ENCODE measurements around the gene HMGXB4.

The HMGXB4 gene

DNA sequence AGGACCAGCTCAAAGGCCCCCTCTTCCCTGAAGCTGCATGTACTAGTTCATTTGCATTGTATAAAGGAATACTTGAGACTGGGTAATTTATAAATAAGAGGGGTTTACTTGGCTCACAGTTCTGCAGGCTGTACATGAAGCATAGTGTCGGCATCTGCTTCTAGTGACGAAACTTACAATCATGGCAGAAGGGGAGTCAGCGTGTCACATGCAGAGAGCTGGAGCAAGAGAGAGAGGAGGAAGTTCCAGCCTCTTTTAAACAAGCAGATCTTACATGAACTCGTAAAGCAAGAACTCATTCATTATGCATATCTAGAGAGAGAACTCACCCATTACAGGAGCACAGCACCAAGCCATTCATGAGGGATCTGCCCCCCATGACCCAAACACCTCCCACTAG is 7.1 kb upstream of the HMGXB4 start:
- Histone ChIP-seq H2AK5ac (ENCODE audit: low read depth, low read length) (no peak overlapping the region), H3K4me2 (ENCODE audit: insufficient read depth, low read length, poor library complexity, severe bottlenecking) (no peak overlapping the region), H3K14ac (ENCODE audit: low read length) (no peak overlapping the region), H3K27me3 (ENCODE audit: control insufficient read depth in 3 of 3, insufficient read depth in 3 of 3, low read depth in 1 of 3, low read length in 3 of 3) (no peaks in the 10 kb centered on the region), H3K36me3 (replicated peaks in 1 of 2; ENCODE audit: control insufficient read depth in 2 of 2, insufficient read depth in 2 of 2, low read length in 2 of 2) (no peaks in the 10 kb centered on the region), H2AFZ (ENCODE audit: low read length) (no peak overlapping the region), H3K4me3 (ENCODE audit: low read length in 2 of 2) (no peak overlapping the region), H3K4ac (ENCODE audit: low read length) (no peak overlapping the region), H3K27ac (replicated peaks; ENCODE audit: low read length) (no peak overlapping the region), H4K8ac (ENCODE audit: low read depth, low read length) (no peak overlapping the region), H3K4me1 (ENCODE audit: control insufficient read depth in 2 of 2, insufficient read depth in 1 of 2, low read depth in 1 of 2, low read length in 2 of 2) (no peaks in the 10 kb centered on the region), H3K18ac (ENCODE audit: low read length) (no peak overlapping the region), H3K9ac (ENCODE audit: low read depth, low read length, poor library complexity) (no peak overlapping the region), H2BK15ac (ENCODE audit: low read length) (no peak overlapping the region), H3K23ac (ENCODE audit: low read depth, low read length, poor library complexity) (no peak overlapping the region), H3K9me3 (replicated peaks in 1 of 2; ENCODE audit: control insufficient read depth in 2 of 2, insufficient read depth in 1 of 2, low read depth in 1 of 2, low read length in 2 of 2) (peaks cover 0 to 4% of the 10 kb centered on the region in 2 donors), H2BK120ac (ENCODE audit: low read depth, low read length) (no peak overlapping the region), H3K79me1 (ENCODE audit: low read depth, low read length) (no peaks in the 10 kb centered on the region), H2BK12ac (ENCODE audit: low read length) (no peak overlapping the region), H2BK5ac (ENCODE audit: low read length) (no peak overlapping the region), H4K91ac (ENCODE audit: low read depth, low read length, poor library complexity) (no peak overlapping the region)
- no peak for DNase-seq (ENCODE audit: low spot score)
- no CpG with 5 or more reads among the region's 4 CpGs for WGBS, 2 donors (ENCODE audit: extremely low coverage in 2 of 2, insufficient read length in 2 of 2, insufficient replicate concordance in 1 of 2)

DNA sequence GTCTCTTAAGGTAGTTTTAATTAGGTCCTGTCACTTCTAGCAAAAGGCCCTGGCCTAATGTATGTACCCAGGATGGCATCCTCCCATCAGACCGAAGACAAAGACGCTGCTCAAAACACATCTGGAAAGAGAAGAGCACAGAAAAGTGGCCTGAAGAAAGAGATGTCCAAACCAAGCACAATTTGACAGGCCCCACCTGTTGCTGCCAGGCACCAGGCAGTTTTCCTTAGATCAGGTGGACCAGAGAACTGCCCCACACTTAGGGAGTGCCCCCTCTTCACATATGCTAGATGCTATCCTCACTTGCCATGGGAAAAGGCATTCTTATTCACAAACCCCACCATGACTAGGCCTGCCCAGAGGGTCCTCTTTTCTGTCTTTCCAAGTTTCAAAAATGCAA is 3.3 kb upstream of the HMGXB4 start:
- H2BK12ac ChIP-seq (ENCODE audit: low read length): no peak overlapping the region
- H3K4me2 ChIP-seq (ENCODE audit: insufficient read depth, low read length, poor library complexity, severe bottlenecking): no peak overlapping the region
- no peak overlapping the region for H3K4me3 ChIP-seq (ENCODE audit: low read length in 2 of 2)
- H3K9ac ChIP-seq (ENCODE audit: low read depth, low read length, poor library complexity): no peak overlapping the region
- no peak overlapping the region for H3K14ac ChIP-seq (ENCODE audit: low read length)
- H3K79me1 ChIP-seq (ENCODE audit: low read depth, low read length): no peaks in the 10 kb centered on the region
- no peaks in the 10 kb centered on the region for H3K9me3 ChIP-seq (replicated peaks in 1 of 2; ENCODE audit: control insufficient read depth in 2 of 2, insufficient read depth in 1 of 2, low read depth in 1 of 2, low read length in 2 of 2)
- peaks cover 0 to 4% of the 10 kb centered on the region in 2 donors for H3K36me3 ChIP-seq (replicated peaks in 1 of 2; ENCODE audit: control insufficient read depth in 2 of 2, insufficient read depth in 2 of 2, low read length in 2 of 2)
- H3K23ac ChIP-seq (ENCODE audit: low read depth, low read length, poor library complexity): no peak overlapping the region
- peaks cover 2 to 5% of the 10 kb centered on the region in 2 donors for H3K4me1 ChIP-seq (ENCODE audit: control insufficient read depth in 2 of 2, insufficient read depth in 1 of 2, low read depth in 1 of 2, low read length in 2 of 2)
- H2BK5ac ChIP-seq (ENCODE audit: low read length): no peak overlapping the region
- no peak overlapping the region for H2AK5ac ChIP-seq (ENCODE audit: low read depth, low read length)
- H2BK120ac ChIP-seq (ENCODE audit: low read depth, low read length): no peak overlapping the region
- no peaks in the 10 kb centered on the region for H3K27me3 ChIP-seq (ENCODE audit: control insufficient read depth in 3 of 3, insufficient read depth in 3 of 3, low read depth in 1 of 3, low read length in 3 of 3)
- H3K4ac ChIP-seq (ENCODE audit: low read length): no peak overlapping the region
- no peak overlapping the region for H3K18ac ChIP-seq (ENCODE audit: low read length)
- no peak overlapping the region for H4K91ac ChIP-seq (ENCODE audit: low read depth, low read length, poor library complexity)
- no peak overlapping the region for H2AFZ ChIP-seq (ENCODE audit: low read length)
- WGBS, 2 donors (ENCODE audit: extremely low coverage in 2 of 2, insufficient read length in 2 of 2, insufficient replicate concordance in 1 of 2): no CpG with 5 or more reads among the region's 2 CpGs
- no peak overlapping the region for H3K27ac ChIP-seq (replicated peaks; ENCODE audit: low read length)
- no peak overlapping the region for H2BK15ac ChIP-seq (ENCODE audit: low read length)
- H4K8ac ChIP-seq (ENCODE audit: low read depth, low read length): no peak overlapping the region
- DNase-seq (ENCODE audit: low spot score): no peak

DNA sequence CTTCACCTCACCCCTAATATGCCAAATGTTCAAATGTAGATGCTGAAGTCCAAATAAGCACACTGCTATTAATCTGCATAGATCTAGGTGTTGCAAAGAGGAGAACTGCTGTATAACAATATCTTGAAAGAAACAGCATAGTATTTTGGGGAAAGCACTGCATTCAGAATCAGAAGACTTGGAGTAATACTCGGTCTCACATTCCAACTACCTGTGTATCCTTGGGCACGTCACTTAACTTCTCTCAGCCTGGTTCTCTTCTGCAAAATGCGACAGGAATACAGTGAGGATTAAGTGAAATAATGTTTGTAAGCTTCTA is 332 bp upstream of the HMGXB4 start:
- Histone ChIP-seq H3K4me2 (ENCODE audit: insufficient read depth, low read length, poor library complexity, severe bottlenecking) (peak overlapping the region; percentile 56), H3K18ac (ENCODE audit: low read length) (no peak overlapping the region), H2BK5ac (ENCODE audit: low read length) (no peak overlapping the region), H3K79me1 (ENCODE audit: low read depth, low read length) (no peaks in the 10 kb centered on the region), H2BK12ac (ENCODE audit: low read length) (no peak overlapping the region), H2BK120ac (ENCODE audit: low read depth, low read length) (no peak overlapping the region), H2AK5ac (ENCODE audit: low read depth, low read length) (no peak overlapping the region), H3K9ac (ENCODE audit: low read depth, low read length, poor library complexity) (no peak overlapping the region), H3K27me3 (ENCODE audit: control insufficient read depth in 3 of 3, insufficient read depth in 3 of 3, low read depth in 1 of 3, low read length in 3 of 3) (no peaks in the 10 kb centered on the region), H3K27ac (replicated peaks; ENCODE audit: low read length) (no peak overlapping the region), H3K4me1 (ENCODE audit: control insufficient read depth in 2 of 2, insufficient read depth in 1 of 2, low read depth in 1 of 2, low read length in 2 of 2) (peaks cover 2 to 5% of the 10 kb centered on the region in 2 donors), H3K23ac (ENCODE audit: low read depth, low read length, poor library complexity) (no peak overlapping the region), H2BK15ac (ENCODE audit: low read length) (no peak overlapping the region), H3K4me3 (ENCODE audit: low read length in 2 of 2) (peak overlapping the region; percentile 60 to 93), H3K14ac (ENCODE audit: low read length) (no peak overlapping the region), H4K8ac (ENCODE audit: low read depth, low read length) (no peak overlapping the region), H3K9me3 (replicated peaks in 1 of 2; ENCODE audit: control insufficient read depth in 2 of 2, insufficient read depth in 1 of 2, low read depth in 1 of 2, low read length in 2 of 2) (peaks cover 0 to 4% of the 10 kb centered on the region in 2 donors), H3K4ac (ENCODE audit: low read length) (no peak overlapping the region), H2AFZ (ENCODE audit: low read length) (peak overlapping the region; percentile 96), H4K91ac (ENCODE audit: low read depth, low read length, poor library complexity) (no peak overlapping the region), H3K36me3 (replicated peaks in 1 of 2; ENCODE audit: control insufficient read depth in 2 of 2, insufficient read depth in 2 of 2, low read length in 2 of 2) (peaks cover 0 to 31% of the 10 kb centered on the region in 2 donors)
- no peak for DNase-seq (ENCODE audit: low spot score)
- WGBS, 2 donors (ENCODE audit: extremely low coverage in 2 of 2, insufficient read length in 2 of 2, insufficient replicate concordance in 1 of 2): no CpG with 5 or more reads among the region's 3 CpGs

DNA sequence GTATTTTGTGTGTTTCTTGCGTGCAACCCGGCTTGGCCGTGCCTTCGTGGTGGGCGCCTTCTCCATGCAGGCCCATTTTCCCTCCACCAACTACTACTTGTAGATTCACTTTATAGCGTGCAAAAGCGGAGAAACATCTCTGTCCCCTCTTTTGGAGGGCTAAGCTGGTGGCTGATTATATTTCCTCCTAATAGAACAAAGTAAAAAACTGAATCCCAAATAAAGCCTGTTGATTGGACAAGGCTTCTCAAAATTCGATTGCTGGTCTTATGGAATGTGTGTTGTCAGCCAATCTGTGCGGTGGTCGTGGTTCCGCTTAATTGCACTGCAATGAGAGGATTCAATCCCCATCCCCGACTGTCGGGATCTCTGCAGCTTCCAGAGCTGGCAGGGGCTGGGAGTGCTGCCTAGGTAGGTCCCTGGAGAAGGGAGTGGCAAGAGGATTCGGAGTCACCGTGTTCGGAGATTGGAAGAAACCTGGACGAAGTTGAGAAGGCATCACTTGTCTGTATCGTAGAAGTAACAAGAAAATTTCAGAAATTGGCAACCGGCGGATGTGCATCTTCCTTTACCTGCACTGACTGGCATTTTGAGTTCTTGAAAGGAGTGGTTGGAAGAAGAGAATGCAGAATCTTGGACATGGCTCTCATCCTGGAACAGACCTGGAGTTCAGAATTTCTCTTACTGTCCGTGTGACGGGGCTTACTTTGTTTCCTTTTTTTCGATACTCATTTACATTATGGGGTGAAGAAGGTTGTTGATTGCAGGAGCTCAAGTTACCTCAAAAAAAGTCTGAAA is 1.1 kb downstream of the HMGXB4 start:
- Histone ChIP-seq H3K18ac (ENCODE audit: low read length) (peak overlapping the region; percentile 90), H3K27me3 (ENCODE audit: control insufficient read depth in 3 of 3, insufficient read depth in 3 of 3, low read depth in 1 of 3, low read length in 3 of 3) (no peaks in the 10 kb centered on the region), H3K27ac (replicated peaks; ENCODE audit: low read length) (peak overlapping the region; percentile 80), H2BK5ac (ENCODE audit: low read length) (peak overlapping the region; percentile 85), H3K4me1 (ENCODE audit: control insufficient read depth in 2 of 2, insufficient read depth in 1 of 2, low read depth in 1 of 2, low read length in 2 of 2) (peaks cover 2 to 5% of the 10 kb centered on the region in 2 donors), H2AK5ac (ENCODE audit: low read depth, low read length) (peak overlapping the region; percentile 4), H3K4me2 (ENCODE audit: insufficient read depth, low read length, poor library complexity, severe bottlenecking) (peak overlapping the region; percentile 93), H2BK120ac (ENCODE audit: low read depth, low read length) (no peak overlapping the region), H3K4ac (ENCODE audit: low read length) (no peak overlapping the region), H2AFZ (ENCODE audit: low read length) (peak overlapping the region; percentile 96), H3K9ac (ENCODE audit: low read depth, low read length, poor library complexity) (peak overlapping the region; percentile 78), H4K91ac (ENCODE audit: low read depth, low read length, poor library complexity) (no peak overlapping the region), H3K23ac (ENCODE audit: low read depth, low read length, poor library complexity) (no peak overlapping the region), H2BK12ac (ENCODE audit: low read length) (no peak overlapping the region), H3K14ac (ENCODE audit: low read length) (no peak overlapping the region), H3K9me3 (replicated peaks in 1 of 2; ENCODE audit: control insufficient read depth in 2 of 2, insufficient read depth in 1 of 2, low read depth in 1 of 2, low read length in 2 of 2) (peaks cover 0 to 4% of the 10 kb centered on the region in 2 donors), H3K36me3 (replicated peaks in 1 of 2; ENCODE audit: control insufficient read depth in 2 of 2, insufficient read depth in 2 of 2, low read length in 2 of 2) (peaks cover 9 to 45% of the 10 kb centered on the region in 2 donors), H2BK15ac (ENCODE audit: low read length) (no peak overlapping the region), H3K4me3 (ENCODE audit: low read length in 2 of 2) (peak overlapping the region; percentile 60 to 93), H3K79me1 (ENCODE audit: low read depth, low read length) (peaks cover 1% of the 10 kb centered on the region), H4K8ac (ENCODE audit: low read depth, low read length) (no peak overlapping the region)
- DNase-seq (ENCODE audit: low spot score): peak; percentile 49
- no CpG with 5 or more reads among the region's 23 CpGs for WGBS, 2 donors (ENCODE audit: extremely low coverage in 2 of 2, insufficient read length in 2 of 2, insufficient replicate concordance in 1 of 2)
